Measurements from ENCODE around the gene RGS3. TPM values are rescaled to one million over a fixed set of nuclear protein-coding genes. Genes with fewer than 3 reads are reported as not detected.
A peak's percentile ranks its signal among the peaks of the same experiment; 100 is the strongest.

Gene RGS3
- total and polyA plus RNA-seq, 7 experiments from 2014 or later, result 4.9 to 43.4 (median 11.6) TPM

- intact Hi-C loops (cut with micrococcal nuclease), result no loop called here
- no peak overlapping the region for H3K4me3 ChIP-seq (ENCODE audit: low read length)
- peak overlapping the region in 2 of 10 donors; percentile 43 to 54 for H3K4me3 Mint-ChIP-seq
- DNase-seq, result no peak
- H3K9me3 ChIP-seq (ENCODE audit: control insufficient read depth in 2 of 3, low read length in 3 of 3), result no peaks in the 10 kb centered on the region
- CTCF ChIA-PET, result interaction anchor here (1.0 kb wide), 1 partner anchor 14 kb away, joined by 3 read pairs; no protein-coding TSS in a partner anchor
- ATAC-seq, result peak; percentile 33
- no peaks in the 10 kb centered on the region for H3K27me3 ChIP-seq (ENCODE audit: control insufficient read depth in 2 of 2, insufficient read depth in 2 of 2, low read length in 2 of 2)
- H3K27ac ChIP-seq (ENCODE audit: low read depth, low read length), result no peak overlapping the region
- POLR2A ChIA-PET, result no interaction called here
- H3K27me3 Mint-ChIP-seq, result no peaks in the 10 kb centered on the region
- peaks cover 0 to 4% (median 0%) of the 10 kb centered on the region in 5 donors for H3K36me3 Mint-ChIP-seq
- H3K4me1 ChIP-seq (ENCODE audit: control insufficient read depth in 2 of 2, insufficient read depth in 2 of 2, low read length in 2 of 2), result peaks cover 6 to 8% of the 10 kb centered on the region in 2 donors
- peaks cover 0 to 33% (median 22%) of the 10 kb centered on the region in 7 donors for H3K4me1 Mint-ChIP-seq
- H3K9me3 Mint-ChIP-seq, result peaks cover 0 to 2% (median 0%) of the 10 kb centered on the region in 11 donors
- H3K36me3 ChIP-seq (ENCODE audit: control insufficient read depth in 2 of 3, insufficient read depth in 3 of 3, low read length in 3 of 3), result no peaks in the 10 kb centered on the region
- peak overlapping the region in 1 of 9 donors; percentile 16 for H3K27ac Mint-ChIP-seq
These were observed 101.1 kb downstream of the RGS3 start for GRCh38 chr9:113564498-113565237.

GRCh38 chr9:113566016-113566711 lies 102.6 kb downstream of the RGS3 start:
- Mint-ChIP-seq H3K36me3 (peaks cover 0 to 4% (median 0%) of the 10 kb centered on the region in 5 donors), H3K4me1 (peaks cover 0 to 26% (median 8%) of the 10 kb centered on the region in 7 donors), H3K9me3 (peaks cover 0 to 2% (median 0%) of the 10 kb centered on the region in 11 donors), H3K27me3 (no peaks in the 10 kb centered on the region), H3K27ac (no peak overlapping the region), H3K4me3 (no peak overlapping the region)
- H3K4me1 ChIP-seq (ENCODE audit: control insufficient read depth in 2 of 2, insufficient read depth in 2 of 2, low read length in 2 of 2), result no peaks in the 10 kb centered on the region
- intact Hi-C loops (cut with micrococcal nuclease), result no loop called here
- ATAC-seq (no peak), DNase-seq (no peak)
- no peak overlapping the region for H3K4me3 ChIP-seq (ENCODE audit: low read length)
- ChIA-PET POLR2A (no interaction called here), CTCF (no interaction called here)
- no peak overlapping the region for H3K27ac ChIP-seq (ENCODE audit: low read depth, low read length)
- H3K9me3 ChIP-seq (ENCODE audit: control insufficient read depth in 2 of 3, low read length in 3 of 3), result no peaks in the 10 kb centered on the region
- no peaks in the 10 kb centered on the region for H3K36me3 ChIP-seq (ENCODE audit: control insufficient read depth in 2 of 3, insufficient read depth in 3 of 3, low read length in 3 of 3)
- no peaks in the 10 kb centered on the region for H3K27me3 ChIP-seq (ENCODE audit: control insufficient read depth in 2 of 2, insufficient read depth in 2 of 2, low read length in 2 of 2)

GRCh38 chr9:113566712-113567071 lies 103.2 kb downstream of the RGS3 start:
- intact Hi-C loops (cut with micrococcal nuclease), result no loop called here
- ChIA-PET POLR2A (no interaction called here), CTCF (no interaction called here)
- Mint-ChIP-seq H3K4me3 (no peak overlapping the region), H3K36me3 (peaks cover 0 to 4% (median 0%) of the 10 kb centered on the region in 5 donors), H3K9me3 (no peaks in the 10 kb centered on the region), H3K27ac (no peak overlapping the region), H3K27me3 (no peaks in the 10 kb centered on the region), H3K4me1 (peaks cover 0 to 25% (median 6%) of the 10 kb centered on the region in 7 donors)
- Histone ChIP-seq H3K4me1 (ENCODE audit: control insufficient read depth in 2 of 2, insufficient read depth in 2 of 2, low read length in 2 of 2) (no peaks in the 10 kb centered on the region), H3K27ac (ENCODE audit: low read depth, low read length) (no peak overlapping the region), H3K9me3 (ENCODE audit: control insufficient read depth in 2 of 3, low read length in 3 of 3) (no peaks in the 10 kb centered on the region), H3K4me3 (ENCODE audit: low read length) (no peak overlapping the region), H3K27me3 (ENCODE audit: control insufficient read depth in 2 of 2, insufficient read depth in 2 of 2, low read length in 2 of 2) (no peaks in the 10 kb centered on the region), H3K36me3 (ENCODE audit: control insufficient read depth in 2 of 3, insufficient read depth in 3 of 3, low read length in 3 of 3) (no peaks in the 10 kb centered on the region)
- DNase-seq (no peak), ATAC-seq (no peak)

GRCh38 chr9:113567361-113568080 lies 104.0 kb downstream of the RGS3 start:
- CTCF ChIA-PET, result no interaction called here
- no peak for ATAC-seq
- DNase-seq, result no peak

GRCh38 chr9:113568081-113568435 lies 104.5 kb downstream of the RGS3 start:
- DNase-seq, result no peak
- Histone ChIP-seq H3K36me3 (ENCODE audit: control insufficient read depth in 2 of 3, insufficient read depth in 3 of 3, low read length in 3 of 3) (no peaks in the 10 kb centered on the region), H3K27me3 (ENCODE audit: control insufficient read depth in 2 of 2, insufficient read depth in 2 of 2, low read length in 2 of 2) (no peaks in the 10 kb centered on the region), H3K9me3 (ENCODE audit: control insufficient read depth in 2 of 3, low read length in 3 of 3) (no peaks in the 10 kb centered on the region), H3K27ac (ENCODE audit: low read depth, low read length) (no peak overlapping the region), H3K4me3 (ENCODE audit: low read length) (no peak overlapping the region), H3K4me1 (ENCODE audit: control insufficient read depth in 2 of 2, insufficient read depth in 2 of 2, low read length in 2 of 2) (no peaks in the 10 kb centered on the region)
- intact Hi-C loops (cut with micrococcal nuclease), result no loop called here
- Mint-ChIP-seq H3K9me3 (no peaks in the 10 kb centered on the region), H3K27me3 (no peaks in the 10 kb centered on the region), H3K27ac (no peak overlapping the region), H3K4me3 (no peak overlapping the region), H3K36me3 (peaks cover 0 to 4% (median 0%) of the 10 kb centered on the region in 5 donors), H3K4me1 (peaks cover 0 to 35% (median 15%) of the 10 kb centered on the region in 7 donors)
- CTCF ChIA-PET, result no interaction called here
- POLR2A ChIA-PET, result interaction anchor here (0.6 to 1.7 kb wide), 3 partner anchors 12 to 22 kb away, joined by 3 to 5 read pairs (median 3); no protein-coding TSS in a partner anchor
- no peak for ATAC-seq

More at GRCh38 chr9:113567361-113568080, 104.0 kb downstream of the RGS3 start:
- Histone ChIP-seq H3K36me3 (ENCODE audit: control insufficient read depth in 2 of 3, insufficient read depth in 3 of 3, low read length in 3 of 3) (no peaks in the 10 kb centered on the region), H3K9me3 (ENCODE audit: control insufficient read depth in 2 of 3, low read length in 3 of 3) (no peaks in the 10 kb centered on the region), H3K4me1 (ENCODE audit: control insufficient read depth in 2 of 2, insufficient read depth in 2 of 2, low read length in 2 of 2) (no peaks in the 10 kb centered on the region), H3K27ac (ENCODE audit: low read depth, low read length) (no peak overlapping the region), H3K4me3 (ENCODE audit: low read length) (no peak overlapping the region), H3K27me3 (ENCODE audit: control insufficient read depth in 2 of 2, insufficient read depth in 2 of 2, low read length in 2 of 2) (no peaks in the 10 kb centered on the region)
- intact Hi-C loops (cut with micrococcal nuclease), result no loop called here
- Mint-ChIP-seq H3K4me1 (peaks cover 0 to 30% (median 11%) of the 10 kb centered on the region in 7 donors), H3K9me3 (no peaks in the 10 kb centered on the region), H3K36me3 (peaks cover 0 to 4% (median 0%) of the 10 kb centered on the region in 5 donors), H3K4me3 (no peak overlapping the region), H3K27ac (peak overlapping the region in 1 of 9 donors; percentile 28), H3K27me3 (no peaks in the 10 kb centered on the region)
- POLR2A ChIA-PET, result interaction anchor here (0.6 to 0.7 kb wide), 2 partner anchors 12 to 21 kb away, joined by 3 read pairs; no protein-coding TSS in a partner anchor

GRCh38 chr9:113568571-113569321 lies 105.2 kb downstream of the RGS3 start:
- no peak for DNase-seq
- no peak overlapping the region for H3K4me3 ChIP-seq (ENCODE audit: low read length)
- H3K9me3 ChIP-seq (ENCODE audit: control insufficient read depth in 2 of 3, low read length in 3 of 3), result no peaks in the 10 kb centered on the region
- ATAC-seq, result no peak
- POLR2A ChIA-PET, result interaction anchor here (1.7 kb wide), 1 partner anchor 13 kb away, joined by 5 read pairs; no protein-coding TSS in a partner anchor
- intact Hi-C loops (cut with micrococcal nuclease), result no loop called here
- no peaks in the 10 kb centered on the region for H3K36me3 ChIP-seq (ENCODE audit: control insufficient read depth in 2 of 3, insufficient read depth in 3 of 3, low read length in 3 of 3)
- Mint-ChIP-seq H3K4me1 (peaks cover 1 to 35% (median 16%) of the 10 kb centered on the region in 7 donors), H3K36me3 (peaks cover 0 to 4% (median 0%) of the 10 kb centered on the region in 5 donors), H3K9me3 (no peaks in the 10 kb centered on the region), H3K27me3 (no peaks in the 10 kb centered on the region), H3K4me3 (no peak overlapping the region), H3K27ac (peak overlapping the region in 4 of 9 donors; percentile 12 to 75 (median 49))
- no peak overlapping the region for H3K27ac ChIP-seq (ENCODE audit: low read depth, low read length)
- no peaks in the 10 kb centered on the region for H3K4me1 ChIP-seq (ENCODE audit: control insufficient read depth in 2 of 2, insufficient read depth in 2 of 2, low read length in 2 of 2)
- H3K27me3 ChIP-seq (ENCODE audit: control insufficient read depth in 2 of 2, insufficient read depth in 2 of 2, low read length in 2 of 2), result no peaks in the 10 kb centered on the region
- CTCF ChIA-PET, result no interaction called here
